Stimulated activated CD4-positive, alpha-beta T cell treated with anti-CD3 and anti-CD28 coated beads, Interleukin-2, amount 100 ng/mL, for 24 hours (primary cell): Measurements from ENCODE around the gene C2CD3.
"Not testable (repeated sequence)": the region's sequence is repeated elsewhere in the genome, so short reads cannot be mapped to it uniquely, and the experiment has no call there.

Experiments used
- DNase-seq, 2 donors: peaks; one replicate each; pipeline ENCODE4 v3.0.0-alpha.2; 2020

The C2CD3 gene

DNA sequence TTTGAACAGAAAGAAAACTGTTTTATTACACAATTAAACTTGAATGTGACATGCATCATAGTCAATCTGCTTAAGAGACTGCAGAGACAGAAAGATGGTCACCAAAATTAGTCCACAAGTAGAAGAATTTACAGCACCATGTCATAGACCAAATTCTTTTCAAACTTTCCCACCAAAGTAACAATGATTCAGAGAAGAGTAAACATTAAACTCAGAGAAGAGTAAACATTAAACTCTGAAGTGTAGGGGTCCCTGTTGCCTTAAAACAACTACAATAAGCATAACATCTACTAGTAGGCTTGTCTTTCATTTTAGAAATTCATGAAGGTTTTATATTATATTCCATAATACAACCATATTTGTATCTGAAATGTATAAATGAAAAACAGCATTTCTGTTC is 104.1 kb downstream of the C2CD3 start:
- DNase-seq = not testable (repeated sequence)

DNA sequence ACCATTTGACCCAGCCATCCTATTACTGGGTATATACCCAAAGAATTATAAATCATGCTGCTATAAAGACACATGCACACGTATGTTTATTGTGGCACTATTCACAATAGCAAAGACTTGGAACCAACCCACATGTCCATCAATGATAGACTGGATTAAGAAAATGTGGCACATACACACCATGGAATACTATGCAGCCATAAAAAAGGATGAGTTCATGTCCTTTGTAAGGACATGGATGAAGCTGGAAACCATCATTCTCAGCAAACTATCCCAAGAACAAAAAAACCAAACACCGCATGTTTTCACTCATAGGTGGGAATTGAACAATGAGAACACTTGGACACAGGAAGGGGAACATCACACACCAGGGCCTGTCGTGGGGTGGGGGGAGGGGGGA is 105.3 kb downstream of the C2CD3 start:
- not testable (repeated sequence) for DNase-seq

DNA sequence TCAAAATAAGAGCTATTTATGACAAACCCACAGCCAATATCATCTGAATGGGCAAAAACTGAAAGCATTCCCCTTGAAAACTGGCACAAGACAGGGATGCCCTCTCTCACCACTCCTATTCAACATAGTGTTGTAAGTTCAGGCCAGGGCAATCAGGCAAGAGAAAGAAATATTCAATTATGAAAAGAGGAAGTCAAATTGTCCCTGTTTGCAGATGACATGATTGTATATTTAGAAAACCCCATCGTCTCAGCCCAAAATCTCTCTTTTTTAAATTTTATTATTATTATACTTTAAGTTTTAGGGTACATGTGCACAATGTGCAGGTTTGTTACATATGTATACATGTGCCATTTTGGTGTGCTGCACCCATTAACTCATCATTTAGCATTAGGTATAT is 107.2 kb downstream of the C2CD3 start:
- not testable (repeated sequence) for DNase-seq

DNA sequence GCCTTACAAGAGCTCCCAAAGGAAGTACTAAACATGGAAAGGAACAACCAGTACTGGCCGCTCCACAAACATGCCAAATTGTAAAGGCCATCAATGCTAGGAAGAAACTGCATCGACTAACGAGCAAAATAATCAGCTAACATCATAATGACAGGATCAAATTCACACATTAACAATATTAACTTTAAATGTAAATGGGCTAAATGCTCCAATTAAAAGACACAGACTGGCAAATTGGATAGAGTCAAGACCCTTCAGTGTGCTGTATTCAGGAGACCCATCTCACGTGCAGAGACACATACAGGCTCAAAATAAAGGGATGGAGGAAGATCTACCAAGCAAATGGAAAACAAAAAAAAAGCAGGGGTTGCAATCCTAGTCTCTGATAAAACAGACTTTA is 109.2 kb downstream of the C2CD3 start:
- DNase-seq = not testable (repeated sequence)

DNA sequence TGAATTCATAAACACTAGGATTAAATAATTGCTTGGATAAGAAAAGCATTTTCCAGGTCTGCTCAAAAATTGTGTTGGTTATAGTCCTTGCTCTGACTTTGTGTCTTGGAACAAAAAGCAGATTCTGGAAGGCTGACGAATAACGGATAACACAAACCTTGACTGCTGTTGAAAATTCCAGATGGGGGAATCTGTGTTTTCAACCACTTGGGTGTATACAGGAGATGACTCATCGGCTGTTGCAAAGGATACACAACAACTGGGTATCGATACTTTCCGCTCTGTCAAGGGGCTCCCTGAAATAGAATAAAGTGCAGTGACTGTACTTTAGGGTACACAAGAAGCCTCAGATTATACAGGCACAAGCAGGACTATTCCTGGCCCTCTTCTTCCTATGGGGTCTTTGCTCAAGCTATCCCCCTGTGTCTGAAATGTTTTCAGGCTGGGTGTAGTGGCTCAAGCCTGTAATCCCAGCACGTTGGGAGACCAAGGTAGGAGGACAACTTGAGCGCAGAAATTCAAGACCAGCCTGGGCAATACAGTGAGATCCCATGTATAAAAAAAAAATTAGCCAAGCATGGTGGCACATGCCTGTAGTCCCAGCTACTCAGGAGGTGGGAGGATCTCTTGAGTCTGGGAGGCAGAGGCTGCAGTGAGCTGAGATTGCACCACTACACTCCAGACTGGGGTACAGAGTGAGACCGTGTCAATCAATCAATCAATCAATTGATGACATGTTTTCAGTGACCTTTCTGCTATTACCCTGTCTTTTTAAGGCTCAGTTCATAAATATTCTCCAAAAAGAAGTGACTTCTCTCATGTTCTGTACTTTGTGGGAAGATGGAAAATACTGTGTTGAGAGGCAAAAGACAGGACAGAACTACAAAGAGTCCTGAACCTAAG is 113.3 kb downstream of the C2CD3 start:
- no peak for DNase-seq

DNA sequence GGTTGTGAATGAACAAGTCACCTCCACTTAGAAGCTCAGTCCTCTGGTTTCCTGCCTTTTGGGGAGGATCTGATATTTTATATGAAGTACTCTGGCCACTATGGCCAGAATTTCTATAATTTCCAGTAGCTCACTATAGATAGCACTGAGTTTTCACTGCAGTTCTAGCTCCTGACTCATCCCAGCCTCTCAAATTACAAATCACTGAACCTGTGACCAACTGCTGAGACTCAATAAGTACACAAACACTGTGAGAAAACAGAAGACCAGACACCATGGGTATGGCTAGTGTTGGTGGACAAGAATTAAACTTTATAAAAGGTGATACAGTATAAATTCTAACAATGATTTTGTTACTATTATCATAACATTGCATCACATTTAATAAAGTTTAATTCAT is 114.9 kb downstream of the C2CD3 start:
- DNase-seq = no peak

DNA sequence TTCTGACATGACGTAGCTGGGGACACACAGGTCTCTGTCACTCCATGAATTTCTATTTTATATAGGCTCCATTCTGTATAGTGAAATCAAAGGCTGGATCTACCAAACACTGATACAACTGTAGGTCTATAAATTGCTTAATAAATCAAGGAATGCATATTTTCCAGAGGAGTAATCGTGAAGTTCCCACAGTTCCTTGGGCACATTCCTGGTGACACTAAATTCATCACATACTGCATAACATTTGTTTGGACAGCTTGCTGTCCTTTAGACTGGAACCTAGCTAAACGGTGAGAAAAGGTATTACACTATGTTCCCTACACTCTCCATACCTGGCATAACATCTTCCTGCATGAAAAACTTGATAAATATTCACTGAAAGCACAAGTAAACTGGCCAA is 120.3 kb downstream of the C2CD3 start:
- DNase-seq = no peak

DNA sequence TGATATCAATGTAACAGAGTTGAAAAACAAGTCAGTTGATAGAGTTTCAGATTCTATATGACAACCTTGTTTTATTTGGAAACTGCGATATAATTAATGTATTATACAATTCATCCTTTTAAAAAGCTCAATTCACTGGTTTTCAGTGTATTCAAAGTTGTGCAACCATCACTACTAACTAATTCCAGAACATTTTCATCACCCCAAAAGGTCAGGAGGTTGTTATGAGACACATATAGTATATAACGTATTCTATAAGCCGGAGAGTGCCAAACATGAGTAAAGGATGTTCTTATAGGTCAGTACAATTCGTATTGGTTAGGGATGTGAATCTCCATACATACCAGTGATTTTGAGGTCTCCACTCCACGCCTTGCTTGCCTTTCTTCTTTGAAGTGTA is 121.8 kb downstream of the C2CD3 start:
- no peak for DNase-seq

DNA sequence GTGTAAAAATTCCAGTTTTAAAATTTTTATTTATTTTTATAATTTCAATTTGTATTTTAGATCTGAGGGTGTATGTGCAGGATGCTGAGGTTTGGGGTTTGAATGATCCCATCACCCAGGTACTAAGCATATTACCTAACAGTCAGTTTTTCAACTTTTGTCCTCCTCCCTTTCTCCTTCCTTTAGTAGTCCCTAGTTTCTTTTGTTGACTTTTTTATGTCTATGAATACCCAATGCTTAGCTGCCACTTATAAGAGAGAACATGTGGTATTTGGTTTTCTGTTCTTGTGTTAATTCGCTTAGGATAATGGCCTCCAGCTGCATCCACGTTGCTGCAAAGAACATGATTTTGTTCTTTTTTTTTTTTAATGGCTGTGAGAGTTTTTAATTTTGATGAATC is 126.3 kb downstream of the C2CD3 start:
- no peak for DNase-seq

DNA sequence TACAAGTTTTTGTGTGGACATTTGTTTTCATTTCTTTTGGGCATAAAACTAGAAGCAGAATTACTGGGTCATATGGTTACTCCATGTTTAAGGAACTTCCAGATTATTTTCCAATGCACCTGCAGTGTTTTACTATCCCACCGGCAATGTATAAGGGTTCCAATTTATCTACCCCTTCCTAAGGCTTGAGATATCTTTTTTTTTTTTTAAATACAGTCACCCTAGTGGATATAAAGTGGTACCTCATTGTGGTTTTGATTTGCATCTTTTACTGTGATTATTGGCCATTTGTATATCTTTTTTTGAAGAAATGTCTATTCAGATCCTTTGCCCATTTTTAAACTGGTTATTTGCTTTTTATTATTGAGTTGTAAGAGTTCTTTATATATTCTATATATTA is 127.4 kb downstream of the C2CD3 start:
- DNase-seq = no peak

DNA sequence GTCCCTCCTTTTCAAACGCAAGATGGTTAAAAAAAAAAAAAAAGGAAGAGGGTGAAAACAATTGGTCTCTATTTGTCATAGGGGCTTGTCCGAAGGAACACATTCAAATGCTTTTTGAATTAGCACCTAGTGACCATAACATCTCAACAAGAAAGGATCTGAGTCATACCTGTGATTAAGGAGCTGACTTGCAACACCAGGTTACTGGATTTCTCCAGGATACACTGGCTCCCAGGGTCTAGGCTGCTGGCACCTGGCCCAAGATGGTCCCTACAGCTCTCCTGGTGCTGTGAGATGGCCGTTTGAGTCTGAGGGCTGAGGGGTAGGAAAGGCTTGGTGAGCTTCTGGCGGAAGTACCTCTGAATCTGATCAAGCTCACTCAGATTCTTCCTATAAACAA is 133.5 kb downstream of the C2CD3 start:
- DNase-seq = no peak

DNA sequence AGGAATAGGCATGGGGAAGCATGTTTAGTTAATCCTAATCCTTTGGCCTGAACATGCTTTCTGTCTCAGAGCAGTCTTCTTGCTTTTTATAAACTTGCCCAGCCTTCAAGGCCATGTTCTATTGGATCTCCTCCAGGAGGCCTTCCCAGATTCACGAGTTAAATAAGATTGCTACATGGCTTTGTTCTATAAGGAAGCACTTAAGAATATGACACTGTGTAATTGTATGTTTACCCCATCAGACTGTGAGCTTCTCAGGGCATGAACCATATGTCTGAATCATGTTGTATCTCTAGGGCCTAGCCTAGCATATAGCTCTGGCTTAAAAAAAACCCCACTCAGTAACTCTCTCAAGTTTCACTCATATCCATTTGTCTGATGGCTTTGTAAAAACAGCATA is 135.5 kb downstream of the C2CD3 start:
- DNase-seq = no peak

DNA sequence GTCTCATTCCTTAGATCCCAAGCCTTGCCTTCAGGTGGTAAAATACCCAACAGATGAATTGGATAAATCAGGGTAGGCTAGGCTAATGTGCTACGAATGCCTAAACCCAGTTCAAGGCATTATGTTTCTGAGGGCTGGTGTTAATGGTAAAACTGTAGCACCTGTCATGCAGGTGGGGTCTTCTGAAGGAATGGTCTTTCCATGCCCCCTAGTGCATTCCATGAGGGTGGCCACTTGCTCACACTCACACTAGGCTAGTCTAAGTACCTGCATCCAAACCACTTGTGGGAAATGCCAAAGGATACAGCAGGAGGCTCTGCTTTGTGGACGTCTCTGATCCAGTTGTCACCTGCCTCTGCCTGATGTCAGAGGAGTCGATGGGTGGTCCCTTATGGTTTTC is 137.8 kb downstream of the C2CD3 start:
- DNase-seq = no peak

DNA sequence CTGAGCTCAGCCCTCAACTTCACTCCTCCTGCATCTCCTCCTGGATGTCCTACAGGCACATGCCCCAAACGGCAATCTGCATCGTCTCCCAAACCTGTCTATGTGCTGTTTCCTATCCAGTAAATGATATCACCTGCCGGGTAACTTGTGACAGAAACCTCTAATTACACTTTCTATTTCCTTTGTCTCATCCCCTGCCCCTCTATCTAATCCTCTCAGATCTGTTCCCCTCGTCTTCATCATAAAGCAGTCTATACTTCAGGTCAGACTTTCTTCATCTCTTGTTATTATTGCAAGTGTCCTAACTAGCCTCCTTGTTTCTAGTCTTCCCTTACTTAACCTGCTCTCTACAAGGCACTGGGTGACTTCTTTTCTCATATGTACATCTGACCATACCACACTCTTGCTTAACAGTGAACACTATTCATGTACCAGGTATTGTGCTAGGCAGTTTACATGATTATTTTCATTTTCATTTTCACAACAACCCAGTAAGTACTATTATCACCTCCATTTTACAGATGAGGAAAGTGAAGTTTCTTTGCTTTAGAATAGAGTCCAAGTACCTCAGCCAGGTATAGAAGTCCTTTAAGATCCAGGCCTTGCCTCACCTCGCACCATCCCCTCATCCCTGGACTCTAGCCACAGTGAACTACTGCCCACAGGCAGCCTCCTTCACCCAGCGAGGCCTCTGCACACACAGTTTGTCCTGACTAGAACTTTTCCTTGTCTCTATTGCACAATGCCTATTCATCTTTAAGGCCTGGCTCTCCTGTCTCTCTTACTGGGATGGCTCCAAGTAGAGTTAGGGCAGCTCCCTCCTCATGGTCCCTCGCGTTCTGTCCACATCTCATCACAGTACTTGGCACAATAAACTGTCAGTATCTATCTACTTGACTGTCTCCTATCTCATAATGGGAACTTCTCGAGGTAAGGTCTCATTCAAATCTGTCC is 139.8 kb downstream of the C2CD3 start:
- DNase-seq = no peak

DNA sequence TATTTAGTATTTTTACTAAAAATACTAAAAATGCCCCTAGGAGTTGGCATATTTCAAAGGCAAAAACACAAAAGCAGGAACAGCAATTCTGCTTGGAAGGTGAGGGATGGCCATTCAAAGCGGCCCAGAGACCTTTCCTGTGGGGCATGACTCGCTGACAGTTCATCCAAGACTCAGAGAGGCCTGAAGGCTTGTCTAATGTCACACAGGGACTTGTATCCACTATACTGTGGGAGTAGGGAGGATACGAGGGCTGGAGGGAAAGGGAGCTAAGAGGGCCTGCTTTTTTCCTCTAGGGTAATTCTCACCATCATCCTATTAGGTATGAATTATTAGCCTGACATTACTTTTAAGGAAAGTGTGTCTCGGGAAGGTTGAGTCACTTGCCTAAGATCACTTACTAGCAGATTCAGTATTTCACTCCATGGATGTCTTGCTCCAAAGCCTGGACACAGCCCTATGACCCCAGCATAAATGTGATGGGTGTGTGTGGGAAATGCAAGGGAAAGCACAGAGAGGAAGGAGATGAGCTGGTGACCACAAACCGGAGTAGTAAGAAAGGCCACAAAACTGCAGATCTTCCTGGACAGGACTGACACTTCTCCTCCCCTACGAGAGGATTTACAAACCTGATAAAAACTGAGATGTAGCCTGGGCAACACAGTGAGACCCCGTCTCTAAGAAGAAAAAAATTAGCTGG is 145.2 kb downstream of the C2CD3 start:
- no peak for DNase-seq

DNA sequence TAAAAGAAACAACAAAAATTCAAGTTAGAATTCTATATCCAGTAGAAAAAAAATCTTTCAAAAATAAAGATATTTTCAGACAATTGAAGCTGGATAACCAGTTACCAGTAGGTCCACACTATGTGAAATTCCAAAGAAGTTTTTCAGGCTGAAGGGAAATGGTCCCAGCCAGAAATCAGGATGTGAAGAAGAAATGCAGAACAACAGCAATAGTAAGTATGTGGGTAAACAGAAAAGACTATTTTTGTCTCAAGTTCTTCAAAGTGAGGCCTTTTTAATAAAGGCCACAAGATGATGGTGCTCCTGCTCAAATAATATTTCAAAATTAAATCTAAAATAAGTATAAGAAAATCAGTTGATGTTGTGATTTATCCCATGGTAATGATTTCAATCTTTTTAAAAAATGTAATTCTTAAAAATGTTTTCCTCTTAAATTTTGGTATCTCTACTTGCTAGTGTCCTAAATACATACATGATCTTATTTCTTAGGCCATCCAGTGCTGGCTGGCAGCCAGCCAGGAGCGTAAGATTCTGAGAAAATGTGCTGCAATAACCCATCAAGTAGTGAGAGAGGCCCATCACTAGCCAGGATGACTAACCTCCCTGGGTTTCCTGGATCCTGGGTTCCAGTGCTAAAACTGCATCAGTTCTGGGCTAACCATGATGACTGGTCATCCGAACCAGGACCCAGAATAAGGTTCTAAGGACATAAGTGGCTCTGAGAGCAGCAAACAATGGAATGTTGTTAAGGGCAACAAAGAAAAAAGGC is 146.4 kb downstream of the C2CD3 start:
- peak; percentile 45 for DNase-seq

DNA sequence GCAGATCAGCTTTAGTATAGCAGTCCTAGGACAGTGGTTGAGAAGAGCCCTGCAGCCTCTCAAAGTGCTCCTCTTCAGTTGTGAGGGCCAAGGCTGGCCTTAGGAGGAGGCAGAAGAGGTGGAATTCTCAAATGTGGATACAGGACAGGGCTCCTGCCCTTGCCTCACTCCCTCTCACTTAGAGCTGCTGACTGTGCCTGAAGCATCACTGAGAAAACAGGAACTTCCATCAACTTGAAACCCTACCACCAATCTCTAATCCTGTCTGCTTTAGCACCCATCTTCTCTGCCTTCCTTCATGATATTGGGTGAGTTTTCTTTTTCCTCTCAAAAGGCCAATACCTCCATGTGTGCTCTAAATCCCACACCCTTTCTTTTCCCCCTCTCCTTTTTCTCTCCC is 147.5 kb downstream of the C2CD3 start:
- no peak for DNase-seq

DNA sequence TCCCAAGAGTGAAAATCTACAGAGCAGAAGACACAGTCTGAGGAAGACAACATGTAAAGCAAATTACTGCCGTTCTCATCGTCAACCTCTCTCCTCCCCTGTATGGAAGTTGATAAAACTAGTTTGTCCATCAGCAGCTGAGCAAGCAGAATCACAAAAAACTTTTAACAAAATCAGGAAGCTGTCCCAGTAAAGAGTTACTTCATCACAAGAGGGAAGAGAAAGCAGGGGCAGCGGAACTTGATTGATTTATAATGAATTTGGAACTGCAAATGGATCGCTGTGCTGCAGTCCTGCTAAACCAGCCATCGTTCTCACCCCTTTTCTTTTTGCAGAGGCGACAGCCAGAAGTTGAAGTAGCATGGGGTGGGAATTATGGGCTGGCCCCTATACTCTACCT is 148.3 kb downstream of the C2CD3 start:
- no peak for DNase-seq

DNA sequence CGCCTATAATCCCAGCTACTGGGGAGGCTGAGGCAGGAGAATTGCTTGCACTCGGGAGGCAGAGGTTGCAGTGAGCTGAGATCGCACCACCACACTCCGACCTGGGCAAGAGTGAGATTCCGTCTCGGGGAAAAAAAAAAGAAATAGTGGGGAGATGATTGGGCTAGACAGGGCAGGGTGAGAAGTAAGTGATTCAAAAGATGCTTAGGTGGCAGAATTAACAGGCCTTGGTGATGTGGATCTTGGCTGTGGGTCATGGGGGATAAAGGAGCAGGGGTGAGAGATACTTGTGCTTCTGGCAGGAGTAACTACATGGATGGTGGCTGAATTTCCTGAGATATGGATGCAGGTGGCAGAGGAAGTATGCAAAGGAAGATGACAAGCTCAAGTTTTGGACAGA is 148.8 kb downstream of the C2CD3 start:
- no peak for DNase-seq

DNA sequence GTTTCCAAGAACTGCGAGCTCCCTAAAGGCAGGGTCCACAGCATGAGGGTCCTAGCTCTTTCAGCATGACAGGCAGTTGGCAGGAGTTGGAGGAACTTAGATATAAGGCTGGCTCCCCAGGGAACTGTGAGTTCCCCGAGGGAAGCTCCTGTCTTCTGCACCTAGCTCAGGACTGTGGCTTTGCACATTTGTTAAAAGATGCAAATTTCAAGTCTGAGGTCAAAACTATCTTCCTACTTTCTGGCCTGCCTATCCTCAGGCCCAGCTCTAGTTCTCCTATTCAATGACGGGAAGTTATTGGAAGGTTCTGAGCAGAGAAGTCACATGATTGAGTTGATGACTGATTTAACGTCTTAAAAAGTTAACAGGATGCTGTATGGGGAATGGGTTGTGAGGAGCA is 150.3 kb downstream of the C2CD3 start:
- no peak for DNase-seq

DNA sequence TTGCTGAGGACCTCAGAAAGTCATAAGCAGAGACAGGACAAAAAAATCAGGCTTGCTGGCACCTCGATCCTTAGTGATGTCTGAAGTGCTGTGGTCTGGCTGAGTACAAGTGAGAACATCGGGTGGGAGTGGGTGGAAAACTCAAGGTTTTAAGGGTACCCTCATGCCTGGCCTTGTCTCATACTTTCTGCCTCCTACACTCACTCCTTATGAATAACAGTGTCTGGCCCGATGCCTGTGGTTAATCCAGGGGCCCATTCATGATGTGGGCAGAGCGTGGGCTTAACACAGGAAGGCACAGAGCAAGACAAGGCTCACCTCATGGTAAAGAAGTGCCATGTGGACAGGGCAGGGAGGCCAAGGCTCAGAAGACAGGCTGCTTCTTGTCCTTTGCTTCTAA is 150.9 kb downstream of the C2CD3 start:
- peak; percentile 67 to 71 for DNase-seq

DNA sequence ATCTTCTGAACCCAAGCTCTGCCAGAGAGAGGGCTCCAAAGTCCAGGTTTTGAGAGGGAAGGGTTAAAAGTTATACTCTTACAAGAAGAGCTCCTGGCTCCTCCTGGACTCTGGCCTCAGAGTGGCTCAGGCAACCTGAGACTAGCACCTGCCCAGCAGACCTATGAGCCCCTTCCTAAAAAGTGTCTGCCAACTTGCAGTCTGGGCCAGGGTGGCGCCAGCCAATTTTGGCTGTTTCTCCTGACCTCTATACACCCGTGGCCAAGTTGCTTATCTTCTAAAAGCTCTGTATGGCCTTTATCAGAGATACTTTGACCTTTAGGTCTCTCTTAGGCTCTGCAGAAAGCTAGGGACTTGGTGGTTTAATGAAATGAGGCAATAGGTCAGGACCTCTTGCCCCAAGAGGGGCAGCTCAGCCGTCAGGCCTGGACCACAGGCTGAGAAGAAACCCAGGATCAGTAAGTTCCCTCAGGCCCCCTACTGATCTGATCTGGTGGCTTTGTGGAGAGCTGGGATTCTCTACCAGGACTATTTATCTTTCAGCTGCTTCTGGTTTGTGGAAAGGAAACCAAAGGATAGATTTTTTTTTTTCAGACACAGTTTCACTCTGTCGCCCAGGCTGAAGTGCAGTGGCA is 151.6 kb downstream of the C2CD3 start:
- no peak for DNase-seq
